ENCODE data around the gene STX4.
"Not testable (repeated sequence)": the region's sequence is repeated elsewhere in the genome, so short reads cannot be mapped to it uniquely, and the experiment has no call there.

The STX4 gene

GRCh38 chr16:31006589-31006988, 26.8 kb upstream of the STX4 start:
- peaks cover 12% of the 10 kb centered on the region for H3K4me1 Mint-ChIP-seq (ENCODE audit: low read depth)
- no peaks in the 10 kb centered on the region for H3K36me3 Mint-ChIP-seq
- H3K27me3 Mint-ChIP-seq: no peaks in the 10 kb centered on the region
- H3K27ac Mint-ChIP-seq: no peak overlapping the region
- no peaks in the 10 kb centered on the region for H3K9me3 Mint-ChIP-seq (ENCODE audit: low read depth)
- H3K4me3 Mint-ChIP-seq: no peak overlapping the region

- Mint-ChIP-seq H3K36me3 (no peaks in the 10 kb centered on the region), H3K27me3 (no peaks in the 10 kb centered on the region), H3K4me3 (no peak overlapping the region), H3K27ac (no peak overlapping the region), H3K9me3 (ENCODE audit: low read depth) (no peaks in the 10 kb centered on the region), H3K4me1 (ENCODE audit: low read depth) (peaks cover 12% of the 10 kb centered on the region)
Observed at GRCh38 chr16:31007684-31008083, 25.7 kb upstream of the STX4 start.

- Mint-ChIP-seq H3K36me3 (no peaks in the 10 kb centered on the region), H3K9me3 (ENCODE audit: low read depth) (no peaks in the 10 kb centered on the region), H3K4me1 (ENCODE audit: low read depth) (peaks cover 12% of the 10 kb centered on the region), H3K4me3 (no peak overlapping the region), H3K27me3 (no peaks in the 10 kb centered on the region), H3K27ac (no peak overlapping the region)
Observed at GRCh38 chr16:31008149-31008548, 25.2 kb upstream of the STX4 start.

- no peaks in the 10 kb centered on the region for H3K9me3 Mint-ChIP-seq (ENCODE audit: low read depth)
Observed at GRCh38 chr16:31008551-31008950, 24.8 kb upstream of the STX4 start.

GRCh38 chr16:31009120-31009519, 24.2 kb upstream of the STX4 start:
- Mint-ChIP-seq H3K4me3 (no peak overlapping the region), H3K27me3 (peaks cover 1% of the 10 kb centered on the region), H3K36me3 (no peaks in the 10 kb centered on the region), H3K27ac (no peak overlapping the region), H3K4me1 (ENCODE audit: low read depth) (peaks cover 12% of the 10 kb centered on the region), H3K9me3 (ENCODE audit: low read depth) (no peaks in the 10 kb centered on the region)

More at GRCh38 chr16:31008551-31008950, 24.8 kb upstream of the STX4 start:
- Mint-ChIP-seq H3K4me1 (ENCODE audit: low read depth) (peaks cover 12% of the 10 kb centered on the region), H3K4me3 (no peak overlapping the region), H3K36me3 (no peaks in the 10 kb centered on the region), H3K27me3 (no peaks in the 10 kb centered on the region), H3K27ac (no peak overlapping the region)

- Mint-ChIP-seq H3K9me3 (ENCODE audit: low read depth) (no peaks in the 10 kb centered on the region), H3K36me3 (no peaks in the 10 kb centered on the region), H3K4me3 (peak overlapping the region; percentile 76), H3K4me1 (ENCODE audit: low read depth) (peaks cover 12% of the 10 kb centered on the region), H3K27ac (no peak overlapping the region), H3K27me3 (peaks cover 2% of the 10 kb centered on the region)
Observed at GRCh38 chr16:31009894-31010584, 23.3 kb upstream of the STX4 start.

- H3K27ac Mint-ChIP-seq: no peak within 1 kb of the TSS
- H3K9me3 Mint-ChIP-seq (ENCODE audit: low read depth): no peaks in the 10 kb centered on the region
- peaks cover 5% of the 10 kb centered on the region for H3K27me3 Mint-ChIP-seq
- peaks cover 12% of the 10 kb centered on the region for H3K4me1 Mint-ChIP-seq (ENCODE audit: low read depth)
- no peaks in the 10 kb centered on the region for H3K36me3 Mint-ChIP-seq
- peak within 1 kb of the TSS; percentile 79 for H3K4me3 Mint-ChIP-seq
Observed at GRCh38 chr16:31010585-31011325, 22.6 kb upstream of the STX4 start, which contains the start of gene STX1B. TSS of gene STX1B (minus strand) at chr16:31010638. CDS start at chr16:31010396, 242 bp downstream.

- H3K9me3 Mint-ChIP-seq (ENCODE audit: low read depth); H3K27ac Mint-ChIP-seq; H3K36me3 Mint-ChIP-seq; H3K27me3 Mint-ChIP-seq: not testable (repeated sequence)
- Mint-ChIP-seq H3K4me1 (ENCODE audit: low read depth) (peaks cover 12% of the 10 kb centered on the region), H3K4me3 (peak overlapping the region; percentile 79)
Observed at GRCh38 chr16:31011815-31012214, 21.5 kb upstream of the STX4 start.

GRCh38 chr16:31013292-31013691, 20.1 kb upstream of the STX4 start:
- H3K27ac Mint-ChIP-seq; H3K36me3 Mint-ChIP-seq; H3K9me3 Mint-ChIP-seq (ENCODE audit: low read depth); H3K4me3 Mint-ChIP-seq; H3K27me3 Mint-ChIP-seq: not testable (repeated sequence)
- peaks cover 12% of the 10 kb centered on the region for H3K4me1 Mint-ChIP-seq (ENCODE audit: low read depth)

GRCh38 chr16:31016018-31016417, 17.3 kb upstream of the STX4 start:
- Mint-ChIP-seq H3K27me3 (peaks cover 5% of the 10 kb centered on the region), H3K36me3 (no peaks in the 10 kb centered on the region), H3K9me3 (ENCODE audit: low read depth) (no peaks in the 10 kb centered on the region), H3K27ac (no peak overlapping the region), H3K4me1 (ENCODE audit: low read depth) (peaks cover 4% of the 10 kb centered on the region), H3K4me3 (no peak overlapping the region)

GRCh38 chr16:31017756-31018155, 15.6 kb upstream of the STX4 start:
- not testable (repeated sequence) for H3K9me3 Mint-ChIP-seq (ENCODE audit: low read depth)

GRCh38 chr16:31020536-31020935, 12.8 kb upstream of the STX4 start:
- Mint-ChIP-seq H3K36me3 (no peaks in the 10 kb centered on the region), H3K9me3 (ENCODE audit: low read depth) (no peaks in the 10 kb centered on the region), H3K4me3 (no peak overlapping the region), H3K4me1 (ENCODE audit: low read depth) (no peaks in the 10 kb centered on the region), H3K27ac (no peak overlapping the region), H3K27me3 (no peaks in the 10 kb centered on the region)

More at GRCh38 chr16:31017756-31018155, 15.6 kb upstream of the STX4 start:
- not testable (repeated sequence) for H3K4me3 Mint-ChIP-seq; H3K27me3 Mint-ChIP-seq; H3K27ac Mint-ChIP-seq; H3K4me1 Mint-ChIP-seq (ENCODE audit: low read depth); H3K36me3 Mint-ChIP-seq

GRCh38 chr16:31022544-31023251, 10.7 kb upstream of the STX4 start:
- Mint-ChIP-seq H3K27ac (no peak overlapping the region), H3K36me3 (no peaks in the 10 kb centered on the region), H3K9me3 (ENCODE audit: low read depth) (no peaks in the 10 kb centered on the region), H3K4me1 (ENCODE audit: low read depth) (no peaks in the 10 kb centered on the region), H3K27me3 (no peaks in the 10 kb centered on the region), H3K4me3 (no peak overlapping the region)

GRCh38 chr16:31023252-31023602, 10.1 kb upstream of the STX4 start:
- Mint-ChIP-seq H3K27me3 (no peaks in the 10 kb centered on the region), H3K27ac (no peak overlapping the region), H3K9me3 (ENCODE audit: low read depth) (no peaks in the 10 kb centered on the region), H3K4me3 (no peak overlapping the region), H3K36me3 (no peaks in the 10 kb centered on the region), H3K4me1 (ENCODE audit: low read depth) (no peaks in the 10 kb centered on the region)

- no peaks in the 10 kb centered on the region for H3K4me1 Mint-ChIP-seq (ENCODE audit: low read depth)
- no peaks in the 10 kb centered on the region for H3K9me3 Mint-ChIP-seq (ENCODE audit: low read depth)
- no peak overlapping the region for H3K4me3 Mint-ChIP-seq
- no peaks in the 10 kb centered on the region for H3K27me3 Mint-ChIP-seq
- H3K36me3 Mint-ChIP-seq: no peaks in the 10 kb centered on the region
- H3K27ac Mint-ChIP-seq: no peak overlapping the region
Observed at GRCh38 chr16:31023627-31024226, 9.6 kb upstream of the STX4 start.

Measured in activated naive CD8-positive, alpha-beta T cell (primary cell).